HepG2 (cell line): ENCODE results near the gene ZFPM1. TPM values are rescaled to one million over a fixed set of nuclear protein-coding genes. Genes with fewer than 3 reads are reported as not detected.

Experiments used
- NR2F6 ChIP-seq, 2 experiments: IDR thresholded peaks; 2 replicates each; pipeline ENCODE4 v1.6.1; 2016; ENCODE audit warnings: antibody characterized with exemption in 1 of 2, mild to moderate bottlenecking in 1 of 2
- RARA ChIP-seq: IDR thresholded peaks from 2 replicates; pipeline ENCODE4 v1.6.1; 2016; ENCODE audit warnings: missing genetic modification reagents, missing compliant biosample characterization
- SALL2 ChIP-seq: sonication (generic); formaldehyde crosslinking; IDR thresholded peaks from 2 replicates; pipeline ENCODE4 v1.8.1; 2023; ENCODE audit warnings: mild to moderate bottlenecking, missing genetic modification reagents, inconsistent platforms
- SUZ12 ChIP-seq: fragments of 150-350 bp; IDR thresholded peaks from 2 replicates; pipeline ENCODE4 v1.6.1; 2014; ENCODE audit warnings: low read depth, low read length
- ZBTB8A ChIP-seq: sonication (generic); formaldehyde crosslinking; IDR thresholded peaks from 2 replicates; pipeline ENCODE4 v1.4.0; 2020; ENCODE audit warnings: mild to moderate bottlenecking, low read depth, missing genetic modification reagents, borderline replicate concordance
- ZFP36L2 ChIP-seq: sonication (generic); formaldehyde crosslinking; IDR thresholded peaks from 2 replicates; pipeline ENCODE4 v1.4.0; 2020; ENCODE audit warnings: missing genetic modification reagents
- ZMYM3 ChIP-seq: sonication (generic); formaldehyde crosslinking; IDR thresholded peaks from 2 replicates; pipeline ENCODE4 v1.5.1; 2020; ENCODE audit warnings: mild to moderate bottlenecking, missing genetic modification reagents
- ZNF143 ChIP-seq: sonication (generic); formaldehyde crosslinking; IDR thresholded peaks from 2 replicates; pipeline ENCODE4 v1.4.0; 2020; ENCODE audit warnings: missing genetic modification reagents
- polyA plus RNA-seq, 8 experiments: library from polyadenylated mRNA; depleted of rRNA in 3 of 8; stranded (reverse) in 7 of 8; unstranded in 1 of 8; fragments of >200 nt; fragmentation: Illumina TruSeq in 4 of 8; extraction: Trizol in 4 of 8; gene quantifications; 2 replicates each; pipeline versions ENCODE4 v1.2.1 to v1.2.3, GENCODE V29; 2011 to 2016; ENCODE audit warnings: low read depth in 4 of 8, missing spikeins in 1 of 8, mixed read lengths in 1 of 8; ENCODE audit not compliant: insufficient read depth in 1 of 8
- total RNA-seq, 5 experiments: library from RNA; depleted of rRNA; stranded (reverse); fragments of >200 nt; fragmentation: Illumina TruSeq; extraction: Trizol; gene quantifications; 2 replicates each; pipeline ENCODE4 v1.2.3, GENCODE V29; 2016; ENCODE audit warnings: low read depth in 1 of 5
- TF ChIP-seq, protein P1 (sequence below): sonication (generic); formaldehyde crosslinking; IDR thresholded peaks from 2 replicates; pipeline ENCODE4 v1.9.0; 2021; ENCODE audit warnings: missing genetic modification reagents, borderline replicate concordance
- TF ChIP-seq, protein P2 (sequence below): sonication (generic); formaldehyde crosslinking; IDR thresholded peaks from 2 replicates; pipeline ENCODE4 v1.4.0; 2020; ENCODE audit warnings: missing genetic modification reagents, borderline replicate concordance
- TF ChIP-seq, protein P3 (sequence below), 2 experiments: sonication (generic) in 1 of 2; formaldehyde crosslinking in 1 of 2; IDR thresholded peaks; 2 replicates each; pipeline versions ENCODE4 v1.6.1 to v1.9.0; 2014 to 2022; ENCODE audit warnings: antibody characterized with exemption in 1 of 2, borderline replicate concordance in 1 of 2, inconsistent platforms in 1 of 2, low read depth in 1 of 2, missing genetic modification reagents in 1 of 2
- TF ChIP-seq, protein P4 (sequence below): IDR thresholded peaks from 2 replicates; pipeline ENCODE4 v1.6.1; 2016; ENCODE audit warnings: missing compliant biosample characterization, missing genetic modification reagents, borderline replicate concordance

The ZFPM1 gene
- total and polyA plus RNA-seq, 2 of the 13 experiments (the other 11 are each of a cell fraction or from before 2014, with no cell fraction given): 1.3 to 3.8 TPM

DNA sequence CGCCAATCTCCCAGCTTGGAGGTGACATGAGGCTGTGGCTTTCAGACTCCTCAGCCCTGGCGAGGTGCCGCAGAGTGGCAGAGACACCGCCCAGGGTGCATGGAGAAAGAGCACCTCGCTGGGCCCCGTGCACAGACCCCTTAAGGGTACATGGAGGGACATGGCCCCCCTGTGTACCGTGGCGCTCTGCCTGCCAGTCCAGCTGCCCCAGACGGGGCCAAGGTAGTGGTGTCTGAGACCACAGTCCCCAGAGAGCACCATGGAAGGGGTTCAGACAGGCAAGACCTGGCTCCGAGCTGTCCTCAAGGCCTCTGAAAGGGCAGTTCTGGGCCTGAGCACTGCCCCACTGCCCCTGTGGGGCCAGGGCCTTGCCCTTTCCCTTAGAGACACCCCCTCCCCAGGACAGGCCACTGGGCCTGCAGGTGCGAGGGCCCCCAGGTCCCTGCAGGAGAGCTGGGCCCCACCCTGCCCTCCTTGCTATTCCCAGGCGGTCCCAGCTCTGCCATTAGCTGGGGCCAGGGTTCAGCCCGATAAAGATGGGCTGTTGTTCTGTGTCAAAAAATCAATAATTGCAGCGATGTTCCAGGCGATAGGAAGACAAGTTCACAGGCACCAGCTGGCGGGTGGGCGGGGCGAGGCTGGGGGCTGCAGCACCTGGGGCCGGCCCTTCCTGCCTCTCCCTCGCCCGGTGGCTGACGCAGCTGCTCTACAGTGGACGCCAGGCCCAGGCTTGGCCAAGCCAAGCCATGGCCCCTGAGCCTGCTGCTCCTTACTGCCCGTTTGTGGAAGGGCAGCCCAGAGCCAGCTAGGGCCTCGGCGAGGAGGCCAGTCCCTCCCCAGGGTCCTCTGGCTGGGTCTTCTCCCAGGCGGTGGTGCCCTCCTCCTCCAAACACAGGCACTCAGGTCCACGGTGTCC is 51.7 kb downstream of the ZFPM1 start (continued):
- no peak for TF ChIP-seq SUZ12
- TF ChIP-seq NR2F6 (IDR thresholded peaks at IDR 0.05): peak; percentile 81
- TF ChIP-seq NR2F6 (CRISPR knock-in tag; IDR thresholded peaks at IDR 0.05): peak; percentile 93
- TF ChIP-seq, protein P1, sequence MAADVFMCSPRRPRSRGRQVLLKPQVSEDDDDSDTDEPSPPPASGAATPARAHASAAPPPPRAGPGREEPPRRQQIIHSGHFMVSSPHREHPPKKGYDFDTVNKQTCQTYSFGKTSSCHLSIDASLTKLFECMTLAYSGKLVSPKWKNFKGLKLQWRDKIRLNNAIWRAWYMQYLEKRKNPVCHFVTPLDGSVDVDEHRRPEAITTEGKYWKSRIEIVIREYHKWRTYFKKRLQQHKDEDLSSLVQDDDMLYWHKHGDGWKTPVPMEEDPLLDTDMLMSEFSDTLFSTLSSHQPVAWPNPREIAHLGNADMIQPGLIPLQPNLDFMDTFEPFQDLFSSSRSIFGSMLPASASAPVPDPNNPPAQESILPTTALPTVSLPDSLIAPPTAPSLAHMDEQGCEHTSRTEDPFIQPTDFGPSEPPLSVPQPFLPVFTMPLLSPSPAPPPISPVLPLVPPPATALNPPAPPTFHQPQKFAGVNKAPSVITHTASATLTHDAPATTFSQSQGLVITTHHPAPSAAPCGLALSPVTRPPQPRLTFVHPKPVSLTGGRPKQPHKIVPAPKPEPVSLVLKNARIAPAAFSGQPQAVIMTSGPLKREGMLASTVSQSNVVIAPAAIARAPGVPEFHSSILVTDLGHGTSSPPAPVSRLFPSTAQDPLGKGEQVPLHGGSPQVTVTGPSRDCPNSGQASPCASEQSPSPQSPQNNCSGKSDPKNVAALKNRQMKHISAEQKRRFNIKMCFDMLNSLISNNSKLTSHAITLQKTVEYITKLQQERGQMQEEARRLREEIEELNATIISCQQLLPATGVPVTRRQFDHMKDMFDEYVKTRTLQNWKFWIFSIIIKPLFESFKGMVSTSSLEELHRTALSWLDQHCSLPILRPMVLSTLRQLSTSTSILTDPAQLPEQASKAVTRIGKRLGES (CRISPR knock-in tag): peak; percentile 61; the same call in 1 of the 2 replicates
- TF ChIP-seq, protein P2, sequence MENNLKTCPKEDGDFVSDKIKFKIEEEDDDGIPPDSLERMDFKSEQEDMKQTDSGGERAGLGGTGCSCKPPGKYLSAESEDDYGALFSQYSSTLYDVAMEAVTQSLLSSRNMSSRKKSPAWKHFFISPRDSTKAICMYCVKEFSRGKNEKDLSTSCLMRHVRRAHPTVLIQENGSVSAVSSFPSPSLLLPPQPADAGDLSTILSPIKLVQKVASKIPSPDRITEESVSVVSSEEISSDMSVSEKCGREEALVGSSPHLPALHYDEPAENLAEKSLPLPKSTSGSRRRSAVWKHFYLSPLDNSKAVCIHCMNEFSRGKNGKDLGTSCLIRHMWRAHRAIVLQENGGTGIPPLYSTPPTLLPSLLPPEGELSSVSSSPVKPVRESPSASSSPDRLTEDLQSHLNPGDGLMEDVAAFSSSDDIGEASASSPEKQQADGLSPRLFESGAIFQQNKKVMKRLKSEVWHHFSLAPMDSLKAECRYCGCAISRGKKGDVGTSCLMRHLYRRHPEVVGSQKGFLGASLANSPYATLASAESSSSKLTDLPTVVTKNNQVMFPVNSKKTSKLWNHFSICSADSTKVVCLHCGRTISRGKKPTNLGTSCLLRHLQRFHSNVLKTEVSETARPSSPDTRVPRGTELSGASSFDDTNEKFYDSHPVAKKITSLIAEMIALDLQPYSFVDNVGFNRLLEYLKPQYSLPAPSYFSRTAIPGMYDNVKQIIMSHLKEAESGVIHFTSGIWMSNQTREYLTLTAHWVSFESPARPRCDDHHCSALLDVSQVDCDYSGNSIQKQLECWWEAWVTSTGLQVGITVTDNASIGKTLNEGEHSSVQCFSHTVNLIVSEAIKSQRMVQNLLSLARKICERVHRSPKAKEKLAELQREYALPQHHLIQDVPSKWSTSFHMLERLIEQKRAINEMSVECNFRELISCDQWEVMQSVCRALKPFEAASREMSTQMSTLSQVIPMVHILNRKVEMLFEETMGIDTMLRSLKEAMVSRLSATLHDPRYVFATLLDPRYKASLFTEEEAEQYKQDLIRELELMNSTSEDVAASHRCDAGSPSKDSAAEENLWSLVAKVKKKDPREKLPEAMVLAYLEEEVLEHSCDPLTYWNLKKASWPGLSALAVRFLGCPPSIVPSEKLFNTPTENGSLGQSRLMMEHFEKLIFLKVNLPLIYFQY: peak; percentile 96; the same call in 1 of the 2 replicates
- peak; percentile 93 for TF ChIP-seq RARA (CRISPR knock-in tag)
- TF ChIP-seq, protein P3, sequence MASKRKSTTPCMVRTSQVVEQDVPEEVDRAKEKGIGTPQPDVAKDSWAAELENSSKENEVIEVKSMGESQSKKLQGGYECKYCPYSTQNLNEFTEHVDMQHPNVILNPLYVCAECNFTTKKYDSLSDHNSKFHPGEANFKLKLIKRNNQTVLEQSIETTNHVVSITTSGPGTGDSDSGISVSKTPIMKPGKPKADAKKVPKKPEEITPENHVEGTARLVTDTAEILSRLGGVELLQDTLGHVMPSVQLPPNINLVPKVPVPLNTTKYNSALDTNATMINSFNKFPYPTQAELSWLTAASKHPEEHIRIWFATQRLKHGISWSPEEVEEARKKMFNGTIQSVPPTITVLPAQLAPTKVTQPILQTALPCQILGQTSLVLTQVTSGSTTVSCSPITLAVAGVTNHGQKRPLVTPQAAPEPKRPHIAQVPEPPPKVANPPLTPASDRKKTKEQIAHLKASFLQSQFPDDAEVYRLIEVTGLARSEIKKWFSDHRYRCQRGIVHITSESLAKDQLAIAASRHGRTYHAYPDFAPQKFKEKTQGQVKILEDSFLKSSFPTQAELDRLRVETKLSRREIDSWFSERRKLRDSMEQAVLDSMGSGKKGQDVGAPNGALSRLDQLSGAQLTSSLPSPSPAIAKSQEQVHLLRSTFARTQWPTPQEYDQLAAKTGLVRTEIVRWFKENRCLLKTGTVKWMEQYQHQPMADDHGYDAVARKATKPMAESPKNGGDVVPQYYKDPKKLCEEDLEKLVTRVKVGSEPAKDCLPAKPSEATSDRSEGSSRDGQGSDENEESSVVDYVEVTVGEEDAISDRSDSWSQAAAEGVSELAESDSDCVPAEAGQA (IDR thresholded peaks at IDR 0.05; ENCODE audit: low read depth): no peak; the same call in 1 of the 2 replicates
- TF ChIP-seq, protein P3 (CRISPR knock-in tag; IDR thresholded peaks at IDR 0.05; ENCODE audit: borderline replicate concordance): no peak; the same call in 1 of the 2 replicates
- TF ChIP-seq, protein P4, sequence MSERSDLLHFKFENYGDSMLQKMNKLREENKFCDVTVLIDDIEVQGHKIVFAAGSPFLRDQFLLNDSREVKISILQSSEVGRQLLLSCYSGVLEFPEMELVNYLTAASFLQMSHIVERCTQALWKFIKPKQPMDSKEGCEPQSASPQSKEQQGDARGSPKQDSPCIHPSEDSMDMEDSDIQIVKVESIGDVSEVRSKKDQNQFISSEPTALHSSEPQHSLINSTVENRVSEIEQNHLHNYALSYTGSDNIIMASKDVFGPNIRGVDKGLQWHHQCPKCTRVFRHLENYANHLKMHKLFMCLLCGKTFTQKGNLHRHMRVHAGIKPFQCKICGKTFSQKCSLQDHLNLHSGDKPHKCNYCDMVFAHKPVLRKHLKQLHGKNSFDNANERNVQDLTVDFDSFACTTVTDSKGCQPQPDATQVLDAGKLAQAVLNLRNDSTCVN (CRISPR knock-in tag): no peak
- no peak for TF ChIP-seq ZMYM3 (CRISPR knock-in tag)
- TF ChIP-seq ZFP36L2 (CRISPR knock-in tag): no peak
- TF ChIP-seq ZNF143 (CRISPR knock-in tag): peak; percentile 68; the same call in 1 of the 2 replicates
- TF ChIP-seq ZBTB8A (CRISPR knock-in tag): peak; percentile 81; the same call in 1 of the 2 replicates
- no peak for TF ChIP-seq SALL2 (CRISPR knock-in tag)
